HG02763 (cell line): ENCODE measurements around the gene PCCA.
"Not testable (repeated sequence)": the region's sequence is repeated elsewhere in the genome, so short reads cannot be mapped to it uniquely, and the experiment has no call there.

ENCODE experiments used
- ATAC-seq: cut with Tn5 transposase; IDR thresholded peaks from one replicate; pipeline ENCODE4 v1.9.1; 2021; ENCODE audit warnings: mild to moderate bottlenecking, moderate library complexity; ENCODE audit not compliant: unreplicated experiment

Gene PCCA

GRCh38 chr13:100182900-100183490 lies 94.1 kb downstream of the PCCA start:
- no peak for ATAC-seq

DNA sequence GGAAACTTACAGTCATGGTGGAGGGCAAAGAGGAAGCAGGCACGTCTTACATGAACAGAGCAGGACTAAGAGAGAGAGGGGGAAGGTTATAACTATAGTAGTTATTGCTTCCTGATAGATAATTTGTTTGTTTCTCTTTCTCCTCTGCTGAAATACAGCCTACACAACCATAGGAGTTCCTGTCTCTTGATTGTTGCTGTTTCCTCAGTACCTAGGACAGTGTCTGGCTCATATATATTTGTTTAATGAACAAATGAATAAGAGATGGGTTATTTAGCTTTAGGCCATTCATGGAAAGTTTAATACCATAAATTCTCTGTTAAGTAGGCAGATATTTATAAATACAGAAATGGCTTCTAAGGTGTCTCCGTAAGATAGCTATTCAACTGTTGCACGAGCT lies 95.2 kb downstream of the PCCA start:
- no peak for ATAC-seq

- no peak for ATAC-seq
These were observed 106.7 kb downstream of the PCCA start for GRCh38 chr13:100195568-100195967.

GRCh38 chr13:100196375-100196774 lies 107.5 kb downstream of the PCCA start:
- ATAC-seq = no peak

DNA sequence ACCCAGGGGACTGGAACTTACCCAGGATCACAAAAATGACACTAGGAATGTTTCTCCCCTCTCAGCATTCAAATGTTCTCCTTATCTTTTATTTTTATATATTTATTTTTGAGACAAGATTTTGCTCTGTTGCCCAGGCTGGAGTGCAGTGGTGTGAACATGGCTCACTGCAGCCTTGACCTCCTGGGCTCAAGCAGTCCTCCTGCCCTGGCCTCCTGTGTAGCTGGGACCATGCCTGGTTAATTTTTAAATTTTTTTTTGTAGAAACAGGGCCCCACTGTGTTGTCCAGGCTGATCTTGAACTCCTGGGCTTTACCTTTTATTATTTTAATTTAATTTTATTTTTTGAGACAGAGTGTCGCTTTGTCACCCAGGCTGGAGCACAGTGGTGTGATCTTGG lies 108.2 kb downstream of the PCCA start:
- ATAC-seq = no peak

DNA sequence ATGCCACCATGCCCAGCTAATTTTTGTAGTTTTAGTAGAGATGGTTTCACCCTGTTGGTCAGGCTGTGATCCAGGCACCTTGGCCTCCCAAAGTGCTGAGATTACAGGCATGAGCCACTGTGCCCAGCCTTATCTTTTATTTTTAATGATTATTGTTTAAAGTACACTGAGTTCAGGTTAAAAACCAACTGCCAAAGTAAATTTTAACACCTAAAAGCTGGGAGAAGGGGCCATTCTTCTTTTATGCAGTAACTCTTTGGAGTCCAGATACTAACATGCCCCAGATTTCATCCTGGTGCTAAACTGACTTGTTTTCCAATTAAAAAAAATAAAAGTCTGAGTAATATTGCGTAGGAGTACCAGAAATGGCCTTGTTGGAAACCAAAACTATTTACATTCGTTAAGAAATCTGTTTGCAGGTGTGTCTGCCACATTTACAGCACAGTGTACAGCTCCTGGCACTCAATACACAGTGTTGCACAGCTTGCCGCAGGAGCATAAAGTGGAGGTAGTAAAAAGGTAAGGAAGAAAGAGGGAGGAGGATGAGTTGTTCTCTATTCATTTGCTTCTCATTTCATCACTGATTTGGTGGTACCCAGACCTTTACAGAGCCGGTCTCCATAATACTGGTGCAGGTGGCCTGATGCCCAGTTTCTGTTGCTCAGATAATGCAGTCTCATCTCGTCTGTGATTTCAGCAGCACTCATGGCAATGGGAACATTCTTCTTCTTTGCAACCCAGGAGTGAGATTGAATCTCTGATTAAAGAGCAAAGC lies 108.9 kb downstream of the PCCA start:
- ATAC-seq = no peak

GRCh38 chr13:100203696-100204367 lies 114.9 kb downstream of the PCCA start:
- ATAC-seq = no peak

- no peak for ATAC-seq
These were observed 119.1 kb downstream of the PCCA start for GRCh38 chr13:100208002-100208401.

DNA sequence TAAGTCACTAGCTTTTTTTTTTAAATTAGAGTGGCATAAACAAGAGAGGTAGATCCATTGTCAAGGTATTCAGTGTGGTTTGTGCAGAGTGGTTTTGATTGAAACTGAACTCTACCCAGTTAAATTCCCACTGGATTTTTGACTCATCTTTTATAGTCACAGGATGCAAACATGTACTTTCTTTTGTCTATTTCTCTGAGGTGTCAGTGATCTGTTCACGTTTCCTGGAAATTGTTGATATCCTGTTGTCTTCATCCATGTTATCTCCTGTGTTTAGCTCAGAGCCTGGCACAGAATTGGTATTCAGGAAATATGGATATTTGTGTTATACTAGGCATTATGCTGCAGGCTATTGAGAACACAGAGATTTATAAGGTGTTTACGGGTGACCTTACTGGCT lies 119.7 kb downstream of the PCCA start:
- ATAC-seq = no peak

DNA sequence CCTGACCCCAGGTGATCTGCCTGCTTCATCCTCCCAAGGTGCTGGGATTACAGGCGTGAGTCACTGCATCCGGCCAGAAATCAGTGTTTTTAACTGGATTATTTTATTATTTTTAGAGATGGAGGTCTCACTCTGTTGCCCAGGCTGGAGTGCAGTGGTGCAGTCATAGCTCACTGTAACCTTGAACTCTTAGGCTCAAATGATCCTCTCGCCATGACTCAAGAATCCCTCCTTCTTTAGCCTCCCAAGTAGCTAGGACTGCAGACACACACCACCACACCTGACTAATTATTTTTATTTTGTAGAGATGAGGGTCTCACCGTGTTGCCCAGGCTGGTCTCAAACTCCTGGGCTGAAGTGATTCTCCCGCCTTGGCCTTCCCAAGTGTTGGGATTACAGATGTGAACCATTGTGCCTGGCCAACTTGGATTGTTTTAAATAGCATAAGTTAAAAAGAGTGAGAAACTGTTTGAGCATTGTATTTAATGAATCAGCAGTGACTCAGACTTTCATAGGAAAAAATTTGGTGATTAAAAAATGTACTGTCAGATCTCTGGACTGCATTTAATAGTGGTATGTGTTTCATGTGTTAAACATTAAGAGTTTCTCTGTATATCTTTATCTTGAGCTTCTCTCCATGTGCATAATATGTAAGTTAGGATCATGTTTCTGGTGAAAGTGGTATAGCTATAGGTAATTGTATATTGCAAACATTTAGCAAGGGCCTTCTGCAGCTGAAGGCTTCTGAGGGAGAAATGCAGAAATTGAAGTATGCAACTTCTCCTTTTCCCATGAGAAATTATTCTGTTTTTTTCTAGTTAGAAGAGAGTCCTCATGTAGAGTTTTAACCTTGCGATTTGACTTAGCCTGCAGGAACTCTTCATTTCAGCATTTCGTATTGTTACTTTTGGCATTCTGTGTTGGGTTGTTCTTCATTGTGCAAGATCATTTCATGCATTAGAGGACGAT lies 121.2 kb downstream of the PCCA start:
- ATAC-seq = no peak

DNA sequence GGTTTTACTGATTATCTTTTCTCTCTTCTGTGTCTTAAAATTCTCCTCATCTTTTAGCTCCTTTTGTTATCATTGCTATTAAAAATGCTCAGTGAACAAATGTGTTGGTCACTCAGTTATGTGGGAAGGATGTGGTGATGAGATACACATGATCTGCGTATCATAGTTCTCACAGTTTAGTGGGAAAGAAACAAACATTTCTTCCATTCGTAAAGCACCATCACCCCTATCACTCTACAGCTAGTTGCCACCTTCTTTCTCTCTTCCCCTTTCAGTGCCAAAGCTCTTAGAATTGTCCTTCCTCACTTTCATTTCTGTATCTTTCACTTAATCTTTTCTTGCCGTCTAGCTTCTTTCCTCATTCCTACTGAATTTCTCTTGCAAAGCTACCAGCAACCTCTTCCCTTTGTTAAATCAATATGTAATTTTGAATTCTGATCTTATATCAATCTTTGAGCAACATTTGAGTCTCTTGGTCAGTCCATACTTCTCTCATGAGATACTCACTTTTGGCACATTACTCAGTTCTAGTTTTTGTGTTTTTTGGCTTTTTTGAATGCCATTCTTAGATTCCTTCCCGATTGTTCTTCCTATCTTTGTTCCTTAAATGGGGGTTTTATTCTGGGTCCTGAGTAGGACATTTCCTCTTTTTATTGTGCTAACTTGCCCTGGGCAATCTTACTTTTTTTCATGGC lies 122.3 kb downstream of the PCCA start:
- no peak for ATAC-seq

DNA sequence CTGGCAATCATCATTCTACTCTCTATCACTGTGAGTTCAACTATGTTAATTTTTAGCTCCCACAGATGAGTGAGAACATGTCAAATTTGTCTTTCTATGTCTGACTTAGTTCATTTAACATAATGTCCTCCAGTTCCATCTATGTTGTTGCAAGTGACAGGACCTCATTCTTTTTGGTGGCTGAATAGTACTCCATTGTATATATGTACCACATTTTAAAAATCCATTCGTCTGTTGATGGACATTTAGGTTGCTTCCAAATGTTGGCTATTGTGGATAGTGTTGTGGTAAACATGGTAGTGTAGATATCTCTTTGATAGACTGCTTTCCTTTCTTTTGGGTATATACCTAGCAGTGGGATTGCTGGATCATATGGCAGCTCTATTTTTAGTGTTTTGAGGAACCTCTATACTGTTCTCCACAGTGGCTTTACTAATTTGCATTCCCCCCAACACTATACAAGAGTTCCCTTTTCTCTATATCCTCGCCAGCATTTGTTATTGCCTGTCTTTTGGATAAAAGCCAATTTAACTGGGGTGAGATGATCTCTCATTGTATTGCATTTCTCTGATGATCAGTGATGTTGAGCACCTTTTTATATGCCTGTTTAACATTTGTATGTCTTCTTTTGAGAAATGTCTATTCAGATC lies 124.1 kb downstream of the PCCA start:
- no peak for ATAC-seq

DNA sequence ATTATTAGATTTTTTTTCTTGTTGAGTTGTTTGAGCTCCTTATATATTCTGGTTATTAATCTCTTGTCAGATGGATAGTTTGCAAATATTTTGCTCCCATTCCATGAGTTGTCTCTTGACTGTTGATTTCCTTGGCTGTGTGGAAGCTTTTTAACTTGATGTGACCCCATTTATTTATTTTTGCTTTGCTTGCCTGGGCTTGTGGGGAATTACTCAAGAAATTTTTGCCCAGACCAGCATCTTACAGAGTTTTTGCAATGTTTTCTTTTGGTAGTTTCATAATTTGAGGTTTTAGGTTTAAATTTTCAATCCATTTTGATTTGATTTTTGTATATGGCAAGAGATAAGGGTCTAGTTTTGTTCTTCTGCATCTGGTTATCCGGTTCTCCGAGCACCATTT lies 124.7 kb downstream of the PCCA start:
- ATAC-seq = no peak

- no peak for ATAC-seq
These were observed 126.0 kb downstream of the PCCA start for GRCh38 chr13:100214886-100215285.

DNA sequence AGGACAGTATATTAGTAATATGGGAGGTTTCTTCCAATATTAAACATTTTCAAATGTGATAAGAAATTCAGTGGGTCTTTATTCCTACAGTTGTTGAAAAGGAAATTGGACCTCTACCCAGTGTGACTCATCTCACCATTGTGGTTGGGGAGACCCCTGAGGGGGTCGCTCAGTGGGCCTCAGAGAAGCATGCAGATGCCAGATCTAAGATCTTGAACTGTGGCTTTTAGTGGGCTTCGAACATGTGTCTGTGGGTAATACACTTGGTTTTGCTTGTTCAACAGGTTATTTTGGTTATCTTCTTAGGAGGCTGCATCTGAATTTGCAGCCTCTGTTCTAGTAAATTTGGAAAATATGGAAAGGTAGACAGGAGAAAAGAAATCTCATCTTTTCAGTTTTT lies 132.3 kb downstream of the PCCA start:
- no peak for ATAC-seq

- not testable (repeated sequence) for ATAC-seq
These were observed 135.2 kb downstream of the PCCA start for GRCh38 chr13:100223966-100224530.

- ATAC-seq = no peak
These were observed 140.7 kb downstream of the PCCA start for GRCh38 chr13:100229603-100230002.

DNA sequence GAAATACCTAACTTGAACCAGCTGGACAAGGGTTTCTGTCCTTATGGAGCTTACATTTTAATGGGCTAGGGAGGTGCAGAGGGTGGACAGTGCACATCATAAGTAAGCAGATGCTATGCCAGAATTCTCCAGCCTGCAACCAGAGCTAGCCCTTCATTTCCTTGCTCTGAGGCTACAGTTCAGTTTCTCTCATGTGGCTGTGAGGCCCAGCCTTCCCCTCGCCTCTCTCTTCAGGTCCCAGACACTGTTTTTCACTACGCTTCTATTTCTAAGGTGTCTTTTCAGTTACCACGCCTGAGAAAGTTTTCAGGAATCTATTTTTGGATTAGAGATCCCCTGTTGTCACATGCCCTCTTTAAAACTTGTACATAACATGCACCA lies 141.9 kb downstream of the PCCA start:
- ATAC-seq = no peak

DNA sequence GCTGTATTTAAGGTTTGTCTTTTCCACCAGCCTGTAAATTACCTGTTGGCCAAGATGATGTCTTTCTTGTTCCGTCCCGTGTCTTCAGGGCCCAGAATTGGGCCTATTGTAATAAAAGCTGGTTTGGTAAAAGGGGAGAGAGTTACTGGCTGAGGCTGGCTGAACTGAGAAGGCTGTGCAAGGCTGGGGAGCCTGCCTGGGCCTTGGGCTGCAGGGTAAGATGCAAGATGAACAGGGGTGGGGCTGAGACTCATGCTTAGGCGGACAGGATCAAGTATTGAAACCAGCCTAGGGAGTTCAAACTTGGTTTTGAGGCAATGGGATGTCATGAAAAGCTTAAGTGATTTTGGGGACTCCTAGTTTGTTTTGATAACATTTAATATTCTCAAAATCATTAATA lies 142.3 kb downstream of the PCCA start:
- ATAC-seq = no peak

- no peak for ATAC-seq
These were observed 145.1 kb downstream of the PCCA start for GRCh38 chr13:100234006-100234405.
